Measurements from ENCODE around the gene DISC1. TPM values are rescaled to one million over a fixed set of nuclear protein-coding genes. Genes with fewer than 3 reads are reported as not detected.

Gene DISC1
- polyA plus RNA-seq, 1 of the 3 experiments (the other 2 are of a cell fraction), result 1.7 TPM

DNA sequence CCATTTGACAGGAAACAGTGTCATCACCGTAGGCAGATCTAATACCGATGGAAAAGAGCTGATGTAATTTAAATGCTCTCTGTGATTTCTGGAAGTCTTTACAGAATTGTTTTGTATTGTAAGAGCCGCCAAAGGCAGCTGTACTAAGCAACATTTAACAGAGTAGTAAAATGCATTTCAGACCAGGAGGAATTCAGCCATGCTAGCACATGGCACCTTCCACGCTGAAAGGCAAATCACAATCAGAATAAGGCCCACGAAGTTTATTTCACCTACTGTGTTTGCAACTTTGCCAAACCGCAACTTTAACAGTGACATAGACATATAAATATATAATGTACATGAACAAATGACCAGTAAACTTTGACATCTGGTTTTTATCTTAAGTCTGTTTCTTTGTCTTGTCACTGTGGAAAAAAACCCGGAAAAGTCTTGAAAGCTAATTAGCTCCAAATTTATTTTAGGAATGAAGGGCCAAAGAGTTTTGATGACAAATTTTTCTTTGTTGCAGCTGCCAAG is 26.1 kb upstream of the DISC1 start (continued):
- TF ChIP-seq MXI1 (IDR thresholded peaks at IDR 0.05; ENCODE audit: low read depth, low read length), result peak; percentile 58; the same call in 1 of the 2 replicates
- no peak for TF ChIP-seq GABPA (IDR thresholded peaks at IDR 0.05; ENCODE audit: low read depth)
- no peak for TF ChIP-seq GATA2 (CRISPR knock-in tag; IDR thresholded peaks at IDR 0.05)
- TF ChIP-seq, protein P1, sequence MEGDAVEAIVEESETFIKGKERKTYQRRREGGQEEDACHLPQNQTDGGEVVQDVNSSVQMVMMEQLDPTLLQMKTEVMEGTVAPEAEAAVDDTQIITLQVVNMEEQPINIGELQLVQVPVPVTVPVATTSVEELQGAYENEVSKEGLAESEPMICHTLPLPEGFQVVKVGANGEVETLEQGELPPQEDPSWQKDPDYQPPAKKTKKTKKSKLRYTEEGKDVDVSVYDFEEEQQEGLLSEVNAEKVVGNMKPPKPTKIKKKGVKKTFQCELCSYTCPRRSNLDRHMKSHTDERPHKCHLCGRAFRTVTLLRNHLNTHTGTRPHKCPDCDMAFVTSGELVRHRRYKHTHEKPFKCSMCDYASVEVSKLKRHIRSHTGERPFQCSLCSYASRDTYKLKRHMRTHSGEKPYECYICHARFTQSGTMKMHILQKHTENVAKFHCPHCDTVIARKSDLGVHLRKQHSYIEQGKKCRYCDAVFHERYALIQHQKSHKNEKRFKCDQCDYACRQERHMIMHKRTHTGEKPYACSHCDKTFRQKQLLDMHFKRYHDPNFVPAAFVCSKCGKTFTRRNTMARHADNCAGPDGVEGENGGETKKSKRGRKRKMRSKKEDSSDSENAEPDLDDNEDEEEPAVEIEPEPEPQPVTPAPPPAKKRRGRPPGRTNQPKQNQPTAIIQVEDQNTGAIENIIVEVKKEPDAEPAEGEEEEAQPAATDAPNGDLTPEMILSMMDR (IDR thresholded peaks at IDR 0.05), result no peak
- TF ChIP-seq, protein P2, sequence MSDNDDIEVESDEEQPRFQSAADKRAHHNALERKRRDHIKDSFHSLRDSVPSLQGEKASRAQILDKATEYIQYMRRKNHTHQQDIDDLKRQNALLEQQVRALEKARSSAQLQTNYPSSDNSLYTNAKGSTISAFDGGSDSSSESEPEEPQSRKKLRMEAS (IDR thresholded peaks at IDR 0.05; ENCODE audit: low read depth), result peak; percentile 66; the same call in 1 of the 2 replicates
- 0 out of 2 replicates have a peak, but pooled peaks have one; percentile 64 for TF ChIP-seq SIN3A (IDR thresholded peaks at IDR 0.05; ENCODE audit: borderline replicate concordance, low read depth, low read length)
- TF ChIP-seq, protein P3, sequence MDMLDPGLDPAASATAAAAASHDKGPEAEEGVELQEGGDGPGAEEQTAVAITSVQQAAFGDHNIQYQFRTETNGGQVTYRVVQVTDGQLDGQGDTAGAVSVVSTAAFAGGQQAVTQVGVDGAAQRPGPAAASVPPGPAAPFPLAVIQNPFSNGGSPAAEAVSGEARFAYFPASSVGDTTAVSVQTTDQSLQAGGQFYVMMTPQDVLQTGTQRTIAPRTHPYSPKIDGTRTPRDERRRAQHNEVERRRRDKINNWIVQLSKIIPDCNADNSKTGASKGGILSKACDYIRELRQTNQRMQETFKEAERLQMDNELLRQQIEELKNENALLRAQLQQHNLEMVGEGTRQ (IDR thresholded peaks at IDR 0.05; ENCODE audit: borderline replicate concordance, low read depth, low read length), result no peak
- TF ChIP-seq, protein P4, sequence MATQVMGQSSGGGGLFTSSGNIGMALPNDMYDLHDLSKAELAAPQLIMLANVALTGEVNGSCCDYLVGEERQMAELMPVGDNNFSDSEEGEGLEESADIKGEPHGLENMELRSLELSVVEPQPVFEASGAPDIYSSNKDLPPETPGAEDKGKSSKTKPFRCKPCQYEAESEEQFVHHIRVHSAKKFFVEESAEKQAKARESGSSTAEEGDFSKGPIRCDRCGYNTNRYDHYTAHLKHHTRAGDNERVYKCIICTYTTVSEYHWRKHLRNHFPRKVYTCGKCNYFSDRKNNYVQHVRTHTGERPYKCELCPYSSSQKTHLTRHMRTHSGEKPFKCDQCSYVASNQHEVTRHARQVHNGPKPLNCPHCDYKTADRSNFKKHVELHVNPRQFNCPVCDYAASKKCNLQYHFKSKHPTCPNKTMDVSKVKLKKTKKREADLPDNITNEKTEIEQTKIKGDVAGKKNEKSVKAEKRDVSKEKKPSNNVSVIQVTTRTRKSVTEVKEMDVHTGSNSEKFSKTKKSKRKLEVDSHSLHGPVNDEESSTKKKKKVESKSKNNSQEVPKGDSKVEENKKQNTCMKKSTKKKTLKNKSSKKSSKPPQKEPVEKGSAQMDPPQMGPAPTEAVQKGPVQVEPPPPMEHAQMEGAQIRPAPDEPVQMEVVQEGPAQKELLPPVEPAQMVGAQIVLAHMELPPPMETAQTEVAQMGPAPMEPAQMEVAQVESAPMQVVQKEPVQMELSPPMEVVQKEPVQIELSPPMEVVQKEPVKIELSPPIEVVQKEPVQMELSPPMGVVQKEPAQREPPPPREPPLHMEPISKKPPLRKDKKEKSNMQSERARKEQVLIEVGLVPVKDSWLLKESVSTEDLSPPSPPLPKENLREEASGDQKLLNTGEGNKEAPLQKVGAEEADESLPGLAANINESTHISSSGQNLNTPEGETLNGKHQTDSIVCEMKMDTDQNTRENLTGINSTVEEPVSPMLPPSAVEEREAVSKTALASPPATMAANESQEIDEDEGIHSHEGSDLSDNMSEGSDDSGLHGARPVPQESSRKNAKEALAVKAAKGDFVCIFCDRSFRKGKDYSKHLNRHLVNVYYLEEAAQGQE (IDR thresholded peaks at IDR 0.05; ENCODE audit: low read depth, low read length), result no peak
- TF ChIP-seq YY1 (IDR thresholded peaks at IDR 0.05; ENCODE audit: low read depth), result no peak
- no peak for TF ChIP-seq EZH2phosphoT487 (IDR thresholded peaks at IDR 0.05; ENCODE audit: borderline replicate concordance, low read depth)
- TF ChIP-seq RFX5 (IDR thresholded peaks at IDR 0.05; ENCODE audit: low read length), result no peak
- TF ChIP-seq JUND (IDR thresholded peaks at IDR 0.05), result peak; percentile 15; the same call in 1 of the 2 replicates
- TF ChIP-seq MEF2A (IDR thresholded peaks at IDR 0.05; ENCODE audit: borderline replicate concordance, low read depth), result peak; percentile 21; the same call in 1 of the 2 replicates
- peak; percentile 8; the same call in 1 of the 2 replicates for TF ChIP-seq RXRA (IDR thresholded peaks at IDR 0.05; ENCODE audit: borderline replicate concordance, low read depth)
- TF ChIP-seq TEAD4 (IDR thresholded peaks at IDR 0.05; ENCODE audit: borderline replicate concordance, insufficient read depth), result peak; percentile 51
- TF ChIP-seq ELF1 (IDR thresholded peaks at IDR 0.05), result no peak; the same call in 1 of the 2 replicates
- TF ChIP-seq NFIC (IDR thresholded peaks at IDR 0.05; ENCODE audit: borderline replicate concordance), result peak; percentile 68; the same call in 1 of the 2 replicates

Data from SK-N-SH (cell line).